HepG2 (cell line): Measurements from ENCODE around the gene ACTR1B. TPM values are rescaled to one million over a fixed set of nuclear protein-coding genes. Genes with fewer than 3 reads are reported as not detected.
A peak's percentile ranks its signal among the peaks of the same experiment; 100 is the strongest.

Experiments
- CENPX ChIP-seq: sonication (generic); formaldehyde crosslinking; IDR thresholded peaks from 2 replicates; pipeline ENCODE4 v1.9.0; 2021; ENCODE audit warnings: mild to moderate bottlenecking, missing genetic modification reagents, moderate library complexity
- DPF2 ChIP-seq: sonication (generic); formaldehyde crosslinking; IDR thresholded peaks from 2 replicates; pipeline ENCODE4 v1.4.0; 2020; ENCODE audit warnings: mild to moderate bottlenecking, low read depth, missing genetic modification reagents, borderline replicate concordance
- DR1 ChIP-seq: sonication (generic); formaldehyde crosslinking; IDR thresholded peaks from 2 replicates; pipeline ENCODE4 v1.8.0; 2021; ENCODE audit warnings: mild to moderate bottlenecking, missing genetic modification reagents, inconsistent platforms
- FLYWCH1 ChIP-seq: sonication (generic); formaldehyde crosslinking; IDR thresholded peaks from 2 replicates; pipeline ENCODE4 v1.8.1; 2023; ENCODE audit warnings: mild to moderate bottlenecking, missing genetic modification reagents
- FOXO1 ChIP-seq: sonication (generic); formaldehyde crosslinking; IDR thresholded peaks from 2 replicates; pipeline ENCODE4 v1.4.0; 2020; ENCODE audit warnings: missing genetic modification reagents
- HNF1A ChIP-seq, 2 experiments: sonication (generic) in 1 of 2; formaldehyde crosslinking in 1 of 2; IDR thresholded peaks; 2 replicates each; pipeline versions ENCODE4 v1.4.0 to v1.6.1; 2016 to 2020; ENCODE audit warnings: borderline replicate concordance in 1 of 2, low read depth in 1 of 2, mild to moderate bottlenecking in 1 of 2, missing genetic modification reagents in 1 of 2
- HNRNPH1 ChIP-seq: fragments of 200-400 bp; formaldehyde crosslinking; optimal IDR thresholded peaks from 2 replicates; pipeline ENCODE3; 2017; ENCODE audit warnings: mild to moderate bottlenecking, low read depth, low read length
- NCOA2 ChIP-seq: sonication (generic); formaldehyde crosslinking; IDR thresholded peaks from 2 replicates; pipeline ENCODE4 v1.8.0; 2022; ENCODE audit warnings: inconsistent platforms
- RAD51 ChIP-seq: fragments of 450-650 bp; IDR thresholded peaks from 2 replicates; pipeline ENCODE4 v1.6.1; 2016; ENCODE audit warnings: borderline replicate concordance
- TERF1 ChIP-seq: sonication (generic); formaldehyde crosslinking; IDR thresholded peaks from 2 replicates; pipeline ENCODE4 v1.8.0; 2022; ENCODE audit warnings: mild to moderate bottlenecking, missing genetic modification reagents, moderate library complexity
- XBP1 ChIP-seq: sonication (generic); formaldehyde crosslinking; IDR thresholded peaks from 2 replicates; pipeline ENCODE4 v1.5.0; 2020; ENCODE audit warnings: missing genetic modification reagents
- ZNF280D ChIP-seq: sonication (generic); formaldehyde crosslinking; IDR thresholded peaks from 2 replicates; pipeline ENCODE4 v1.5.1; 2020; ENCODE audit warnings: mild to moderate bottlenecking, missing genetic modification reagents
- ZNF724P ChIP-seq: sonication (generic); formaldehyde crosslinking; IDR thresholded peaks from 2 replicates; pipeline ENCODE4 v1.8.0; 2022; ENCODE audit warnings: missing genetic modification reagents, borderline replicate concordance
- ZNF788 ChIP-seq: sonication (generic); formaldehyde crosslinking; IDR thresholded peaks from 2 replicates; pipeline ENCODE4 v1.5.0; 2020; ENCODE audit warnings: mild to moderate bottlenecking, missing genetic modification reagents, borderline replicate concordance
- polyA plus RNA-seq, 8 experiments: library from polyadenylated mRNA; depleted of rRNA in 3 of 8; stranded (reverse) in 7 of 8; unstranded in 1 of 8; fragments of >200 nt; fragmentation: Illumina TruSeq in 4 of 8; extraction: Trizol in 4 of 8; gene quantifications; 2 replicates each; pipeline versions ENCODE4 v1.2.1 to v1.2.3, GENCODE V29; 2011 to 2016; ENCODE audit warnings: low read depth in 4 of 8, missing spikeins in 1 of 8, mixed read lengths in 1 of 8; ENCODE audit not compliant: insufficient read depth in 1 of 8
- total RNA-seq, 5 experiments: library from RNA; depleted of rRNA; stranded (reverse); fragments of >200 nt; fragmentation: Illumina TruSeq; extraction: Trizol; gene quantifications; 2 replicates each; pipeline ENCODE4 v1.2.3, GENCODE V29; 2016; ENCODE audit warnings: low read depth in 1 of 5
- TF ChIP-seq, protein P1 (sequence below): sonication (generic); formaldehyde crosslinking; IDR thresholded peaks from 2 replicates; pipeline ENCODE4 v1.4.0; 2020; ENCODE audit warnings: missing genetic modification reagents, low read depth, mild to moderate bottlenecking, borderline replicate concordance
- TF ChIP-seq, protein P2 (sequence below): IDR thresholded peaks from 2 replicates; pipeline ENCODE4 v1.6.1; 2016; ENCODE audit warnings: low read depth, borderline replicate concordance
- TF ChIP-seq, protein P3 (sequence below): IDR thresholded peaks from 2 replicates; pipeline ENCODE4 v1.6.1; 2016; ENCODE audit warnings: control low read depth

The ACTR1B gene
- total and polyA plus RNA-seq, 2 of the 13 experiments (the other 11 are each of a cell fraction or from before 2014, with no cell fraction given), result 61.7 to 76.7 TPM

- 0 out of 2 replicates have a peak, but pooled peaks have one; percentile 28 for TF ChIP-seq ZNF280D (CRISPR knock-in tag)
- TF ChIP-seq ZNF788 (CRISPR knock-in tag), result no peak; the same call in 1 of the 2 replicates
- no peak; the same call in 1 of the 2 replicates for TF ChIP-seq HNF1A (IDR thresholded peaks at IDR 0.05; ENCODE audit: low read depth)
- TF ChIP-seq HNF1A (CRISPR knock-in tag; IDR thresholded peaks at IDR 0.05; ENCODE audit: borderline replicate concordance), result no peak; the same call in 1 of the 2 replicates
- TF ChIP-seq TERF1, result no peak
- TF ChIP-seq, protein P1, sequence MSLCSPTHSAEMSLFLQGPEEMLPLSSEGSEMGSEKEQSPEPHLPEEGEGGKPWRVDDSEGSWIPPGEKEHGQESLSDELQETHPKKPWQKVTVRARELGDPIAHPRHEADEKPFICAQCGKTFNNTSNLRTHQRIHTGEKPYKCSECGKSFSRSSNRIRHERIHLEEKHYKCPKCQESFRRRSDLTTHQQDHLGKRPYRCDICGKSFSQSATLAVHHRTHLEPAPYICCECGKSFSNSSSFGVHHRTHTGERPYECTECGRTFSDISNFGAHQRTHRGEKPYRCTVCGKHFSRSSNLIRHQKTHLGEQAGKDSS (CRISPR knock-in tag), result peak; percentile 83
- TF ChIP-seq FLYWCH1 (CRISPR knock-in tag), result no peak
- TF ChIP-seq, protein P2, sequence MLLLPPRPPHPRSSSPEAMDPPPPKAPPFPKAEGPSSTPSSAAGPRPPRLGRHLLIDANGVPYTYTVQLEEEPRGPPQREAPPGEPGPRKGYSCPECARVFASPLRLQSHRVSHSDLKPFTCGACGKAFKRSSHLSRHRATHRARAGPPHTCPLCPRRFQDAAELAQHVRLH, result peak; percentile 54; the same call in 1 of the 2 replicates
- no peak for TF ChIP-seq RAD51
- TF ChIP-seq XBP1 (CRISPR knock-in tag), result no peak
- no peak for TF ChIP-seq DPF2
- TF ChIP-seq CENPX (CRISPR knock-in tag), result no peak
- TF ChIP-seq NCOA2, result 0 out of 2 replicates have a peak, but pooled peaks have one; percentile 16
- no peak for TF ChIP-seq HNRNPH1
- 0 out of 2 replicates have a peak, but pooled peaks have one; percentile 6 for TF ChIP-seq FOXO1 (CRISPR knock-in tag)
- TF ChIP-seq ZNF724P (CRISPR knock-in tag), result no peak; the same call in 1 of the 2 replicates
- TF ChIP-seq DR1 (CRISPR knock-in tag), result peak; percentile 72; the same call in 1 of the 2 replicates
- TF ChIP-seq, protein P3, sequence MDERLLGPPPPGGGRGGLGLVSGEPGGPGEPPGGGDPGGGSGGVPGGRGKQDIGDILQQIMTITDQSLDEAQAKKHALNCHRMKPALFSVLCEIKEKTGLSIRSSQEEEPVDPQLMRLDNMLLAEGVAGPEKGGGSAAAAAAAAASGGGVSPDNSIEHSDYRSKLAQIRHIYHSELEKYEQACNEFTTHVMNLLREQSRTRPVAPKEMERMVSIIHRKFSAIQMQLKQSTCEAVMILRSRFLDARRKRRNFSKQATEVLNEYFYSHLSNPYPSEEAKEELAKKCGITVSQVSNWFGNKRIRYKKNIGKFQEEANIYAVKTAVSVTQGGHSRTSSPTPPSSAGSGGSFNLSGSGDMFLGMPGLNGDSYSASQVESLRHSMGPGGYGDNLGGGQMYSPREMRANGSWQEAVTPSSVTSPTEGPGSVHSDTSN, result peak; percentile 93
Measured at GRCh38 chr2:97663962-97664635, at the start of gene ACTR1B (continued).
